K562 (cell line): ENCODE data around the gene MZB1.

Experiments used
- FOXM1 ChIP-seq, 2 experiments: fragments of 450-650 bp in 1 of 2; sonication (generic) in 1 of 2; formaldehyde crosslinking in 1 of 2; IDR thresholded peaks; 2 replicates each; pipeline versions ENCODE4 v1.6.1 to v1.9.0; 2017 to 2022; ENCODE audit warnings: low read depth in 2 of 2, mild to moderate bottlenecking in 2 of 2, missing genetic modification reagents in 1 of 2, moderate library complexity in 1 of 2
- JUNB ChIP-seq: fragments of 450-650 bp; formaldehyde crosslinking; conservative IDR thresholded peaks from 2 replicates; pipeline ENCODE4 v1.4.0; 2020; ENCODE audit warnings: mild to moderate bottlenecking
- TF ChIP-seq, protein P1 (sequence below), 2 experiments: fragments of 250-450 bp in 1 of 2; fragments of 450-650 bp in 1 of 2; sonication (Bioruptor Pico) in 1 of 2; IDR thresholded peaks; 2 replicates each; pipeline versions ENCODE4 v1.6.1 to v1.8.0; 2016 to 2021; ENCODE audit warnings: mild to moderate bottlenecking in 2 of 2, moderate library complexity in 2 of 2, missing compliant biosample characterization in 1 of 2, missing genetic modification characterization in 1 of 2

DNA sequence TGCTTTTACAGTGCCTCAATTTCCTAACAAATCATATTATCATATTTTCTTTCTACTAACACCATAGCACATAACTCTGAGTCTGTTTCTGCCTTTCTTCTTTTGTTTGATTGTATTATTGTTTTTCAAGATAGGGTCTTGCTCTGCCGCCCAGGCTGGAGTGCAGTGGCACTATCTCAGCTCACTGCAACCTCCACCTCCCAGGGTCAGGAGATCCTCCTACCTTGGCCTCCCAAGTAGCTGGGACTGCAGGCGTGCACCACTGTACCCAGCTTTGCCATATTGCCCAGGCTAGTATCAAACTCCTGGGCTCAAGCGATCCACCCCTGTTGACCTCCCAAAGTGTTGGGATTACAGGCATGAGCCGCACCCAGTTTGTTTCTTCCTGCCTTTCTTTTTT is 29.3 kb downstream of the MZB1 start:
- TF ChIP-seq JUNB (CRISPR knock-in tag) (no peak), FOXM1 (IDR thresholded peaks at IDR 0.05; ENCODE audit: low read depth) (no peak), FOXM1 (CRISPR knock-in tag; IDR thresholded peaks at IDR 0.05; ENCODE audit: low read depth) (no peak)
- TF ChIP-seq, protein P1, sequence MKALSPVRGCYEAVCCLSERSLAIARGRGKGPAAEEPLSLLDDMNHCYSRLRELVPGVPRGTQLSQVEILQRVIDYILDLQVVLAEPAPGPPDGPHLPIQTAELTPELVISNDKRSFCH (CRISPR knock-in tag; IDR thresholded peaks at IDR 0.05), result no peak
- TF ChIP-seq, protein P1 (tag; IDR thresholded peaks at IDR 0.05), result no peak
